Fibroblast of lung (primary cell): ENCODE data around the gene LMO7.

Experiments used
- EZH2 ChIP-seq: IDR thresholded peaks from 2 replicates; pipeline ENCODE4 v1.5.1; 2012; ENCODE audit warnings: low read length, control low read depth, mild to moderate bottlenecking; ENCODE audit errors: missing control alignments
- TF ChIP-seq, protein P1 (sequence below), 2 donors: IDR thresholded peaks in 1 of 2; conservative IDR thresholded peaks in 1 of 2; 1 replicate in 1 of 2; 2 replicates in 1 of 2; pipeline ENCODE4 v1.5.1; 2011 to 2012; ENCODE audit warnings: low read length in 2 of 2, control low read depth in 1 of 2, inconsistent platforms in 1 of 2, low read depth in 1 of 2, mild to moderate bottlenecking in 1 of 2

- TF ChIP-seq, protein P1, sequence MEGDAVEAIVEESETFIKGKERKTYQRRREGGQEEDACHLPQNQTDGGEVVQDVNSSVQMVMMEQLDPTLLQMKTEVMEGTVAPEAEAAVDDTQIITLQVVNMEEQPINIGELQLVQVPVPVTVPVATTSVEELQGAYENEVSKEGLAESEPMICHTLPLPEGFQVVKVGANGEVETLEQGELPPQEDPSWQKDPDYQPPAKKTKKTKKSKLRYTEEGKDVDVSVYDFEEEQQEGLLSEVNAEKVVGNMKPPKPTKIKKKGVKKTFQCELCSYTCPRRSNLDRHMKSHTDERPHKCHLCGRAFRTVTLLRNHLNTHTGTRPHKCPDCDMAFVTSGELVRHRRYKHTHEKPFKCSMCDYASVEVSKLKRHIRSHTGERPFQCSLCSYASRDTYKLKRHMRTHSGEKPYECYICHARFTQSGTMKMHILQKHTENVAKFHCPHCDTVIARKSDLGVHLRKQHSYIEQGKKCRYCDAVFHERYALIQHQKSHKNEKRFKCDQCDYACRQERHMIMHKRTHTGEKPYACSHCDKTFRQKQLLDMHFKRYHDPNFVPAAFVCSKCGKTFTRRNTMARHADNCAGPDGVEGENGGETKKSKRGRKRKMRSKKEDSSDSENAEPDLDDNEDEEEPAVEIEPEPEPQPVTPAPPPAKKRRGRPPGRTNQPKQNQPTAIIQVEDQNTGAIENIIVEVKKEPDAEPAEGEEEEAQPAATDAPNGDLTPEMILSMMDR (conservative IDR thresholded peaks at IDR 0.05 in 1 of 2, IDR thresholded peaks at IDR 0.05 in 1 of 2; ENCODE audit: low read depth in 1 of 2, low read length in 2 of 2) = no peak
- TF ChIP-seq EZH2 = no peak
Measured at GRCh38 chr13:75620020-75620419, 16.1 kb upstream of the LMO7 start.
